NCI-H1105 treated with DMSO at 0.1 percent for 48 hours (cell line): ENCODE data around the gene SH3TC1.

ENCODE experiments used
- DNase-seq: peaks from one replicate; lab custom pipeline; 2025; lab: John Stamatoyannopoulos, UW

SH3TC1 gene

DNA sequence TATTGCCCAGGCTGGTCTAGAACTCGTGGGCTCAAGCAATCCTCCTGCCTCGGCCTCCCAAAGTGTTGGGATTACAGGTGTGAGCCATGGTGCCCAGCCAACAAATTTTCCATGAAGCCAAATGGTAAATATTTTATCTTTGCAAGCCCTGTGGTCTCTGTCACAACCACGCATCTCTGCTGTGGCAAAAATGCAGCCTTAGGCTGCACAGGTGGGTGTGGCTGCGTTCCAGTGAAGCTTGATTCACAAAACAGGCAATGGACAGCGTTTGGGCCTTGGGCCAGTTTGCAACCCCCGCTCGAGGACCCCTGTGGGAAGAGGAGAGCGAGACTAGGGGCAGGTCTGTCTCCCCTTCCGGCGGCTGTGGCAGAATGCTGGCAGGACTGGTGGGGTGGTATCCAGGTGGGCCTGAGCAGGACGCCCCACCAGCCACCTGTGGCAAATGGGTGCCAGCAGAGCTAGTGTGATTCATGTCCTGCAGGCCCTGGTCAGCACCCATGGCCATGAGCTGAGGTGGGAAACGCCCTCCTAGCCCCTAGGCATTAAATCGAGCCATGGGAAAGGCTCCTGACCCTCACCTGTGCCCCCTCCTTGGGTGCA lies 90.2 kb downstream of the SH3TC1 start:
- no peak for DNase-seq

DNA sequence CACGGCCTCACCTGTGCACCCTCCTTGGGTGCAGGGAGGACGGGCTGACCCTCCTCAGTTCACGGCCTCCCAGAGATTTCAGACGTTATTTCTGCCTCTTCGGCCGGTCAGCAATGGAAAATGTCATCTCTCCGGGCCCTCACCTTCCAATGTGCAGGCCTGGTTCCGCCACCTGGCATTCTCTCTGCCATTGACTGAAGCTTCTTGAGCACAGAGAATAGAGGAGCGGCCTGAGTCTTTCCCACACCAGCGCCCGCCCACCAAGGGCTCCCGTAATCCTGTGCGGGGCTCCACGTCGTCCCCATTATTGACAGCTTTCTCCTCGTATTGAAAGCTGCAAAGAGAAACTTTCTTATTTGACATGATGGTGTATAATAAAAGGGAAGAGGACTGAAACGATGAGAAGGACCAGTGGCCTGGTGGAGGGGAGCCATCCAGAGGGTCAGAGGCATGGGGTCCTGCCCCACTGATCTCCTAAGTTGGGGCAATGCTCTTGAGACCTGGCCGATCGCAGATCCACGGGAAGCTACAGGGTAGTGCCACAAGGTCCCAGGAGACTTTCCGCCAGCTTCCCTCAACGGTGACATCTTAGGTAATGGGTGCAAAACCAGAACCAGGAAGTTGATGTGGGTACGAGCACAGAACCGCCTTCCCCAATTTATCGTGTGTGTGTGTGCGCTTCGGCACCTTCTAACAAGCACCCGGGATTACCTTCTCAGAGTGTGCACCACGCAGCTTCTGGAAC lies 91.0 kb downstream of the SH3TC1 start:
- no peak for DNase-seq

DNA sequence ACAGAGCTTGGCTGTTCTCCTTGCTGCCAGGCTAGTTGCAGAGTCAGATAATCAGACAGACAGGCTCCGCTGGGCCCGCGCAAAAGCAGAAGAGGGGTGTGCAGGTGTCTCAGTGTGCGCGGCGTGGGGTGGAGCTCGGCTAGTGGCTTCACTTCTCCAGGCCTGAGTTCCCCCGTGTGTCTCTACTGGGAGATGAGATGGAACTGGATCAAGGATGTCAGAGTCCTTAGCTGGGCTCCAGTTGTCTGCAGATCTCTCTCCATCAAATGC lies 91.5 kb downstream of the SH3TC1 start:
- no peak for DNase-seq
